Hematopoietic multipotent progenitor cell treated with erythropoietin and hydrocortisone succinate and interleukin-3 and kit ligand, for 15 days (in vitro differentiated cells): ENCODE data around the gene PISD.

Experiments used
- DNase-seq: peaks from one replicate; pipeline ENCODE4 v3.0.0-alpha.2; 2015; ENCODE audit warnings: low spot score

PISD gene

DNA sequence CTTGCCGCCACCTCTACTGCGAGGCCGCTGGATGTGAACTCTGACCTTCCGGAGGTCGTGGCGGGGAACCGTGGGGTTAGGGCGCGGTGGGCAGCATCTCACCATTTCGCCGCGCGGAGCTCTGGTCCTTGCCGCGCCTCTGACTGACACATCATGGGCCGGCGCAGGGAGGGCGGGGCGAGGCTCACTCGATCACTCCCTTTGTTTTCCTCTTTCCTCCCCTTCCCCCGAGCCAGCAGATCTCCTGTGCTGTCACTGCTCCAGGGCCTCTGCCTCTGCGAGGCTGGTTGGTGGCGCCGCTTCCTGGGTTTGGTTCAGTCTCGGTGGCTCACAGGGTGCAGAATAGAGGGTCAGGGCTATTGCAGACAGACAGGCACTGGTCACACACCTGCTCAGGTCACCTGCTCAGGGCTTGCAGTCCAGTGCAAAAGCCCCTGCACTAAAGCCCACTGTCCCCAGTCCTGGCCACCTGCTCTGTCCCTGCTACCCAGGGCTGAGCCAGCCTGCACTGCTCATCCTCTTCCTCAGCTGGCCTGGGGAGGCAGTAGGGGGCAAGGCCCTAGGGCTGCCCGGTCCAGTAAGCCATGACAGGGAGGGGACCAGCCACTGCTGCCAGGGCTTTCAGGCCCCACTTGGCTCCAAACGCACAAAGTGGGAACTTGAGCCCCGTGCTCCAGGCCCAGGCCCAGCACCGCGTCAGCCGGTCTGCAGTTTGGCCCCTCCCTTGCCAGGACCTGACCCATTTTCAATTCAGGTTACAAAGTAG lies 36.2 kb downstream of the PISD start:
- peak; percentile 51 for DNase-seq

- DNase-seq, result no peak
These were observed 36.8 kb downstream of the PISD start for GRCh38 chr22:31625257-31625640.

GRCh38 chr22:31623592-31624304 lies 38.3 kb downstream of the PISD start:
- DNase-seq, result no peak

- DNase-seq, result no peak
These were observed 39.0 kb downstream of the PISD start for GRCh38 chr22:31622980-31623379.

- no peak for DNase-seq
These were observed 40.4 kb downstream of the PISD start for GRCh38 chr22:31621507-31622124.

- no peak for DNase-seq
These were observed 41.1 kb downstream of the PISD start for GRCh38 chr22:31620756-31621480.

- no peak for DNase-seq
These were observed 42.3 kb downstream of the PISD start for GRCh38 chr22:31619611-31620300.

- DNase-seq, result no peak
These were observed 43.4 kb downstream of the PISD start for GRCh38 chr22:31618471-31619176.

DNA sequence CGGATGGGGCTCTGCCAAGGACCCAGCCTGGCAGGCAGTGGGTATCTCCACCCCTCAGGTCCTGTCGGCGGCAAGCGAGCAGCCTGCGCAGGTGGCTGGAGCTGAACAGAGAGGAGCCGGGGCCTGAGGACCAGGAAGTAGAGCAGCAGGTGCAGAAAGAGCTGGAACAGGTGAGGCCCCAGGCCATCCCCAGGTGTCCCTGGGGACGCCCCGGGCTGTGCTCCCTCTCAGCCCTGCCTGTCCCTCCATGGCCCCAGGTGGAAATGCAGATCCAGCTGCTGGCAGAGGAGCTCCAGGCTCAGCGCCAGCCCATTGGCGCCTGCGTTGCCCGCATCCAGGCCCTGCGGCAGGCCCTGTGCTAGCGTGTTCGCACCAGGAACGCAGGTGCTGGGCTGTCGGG lies 44.0 kb downstream of the PISD start:
- DNase-seq, result no peak

DNA sequence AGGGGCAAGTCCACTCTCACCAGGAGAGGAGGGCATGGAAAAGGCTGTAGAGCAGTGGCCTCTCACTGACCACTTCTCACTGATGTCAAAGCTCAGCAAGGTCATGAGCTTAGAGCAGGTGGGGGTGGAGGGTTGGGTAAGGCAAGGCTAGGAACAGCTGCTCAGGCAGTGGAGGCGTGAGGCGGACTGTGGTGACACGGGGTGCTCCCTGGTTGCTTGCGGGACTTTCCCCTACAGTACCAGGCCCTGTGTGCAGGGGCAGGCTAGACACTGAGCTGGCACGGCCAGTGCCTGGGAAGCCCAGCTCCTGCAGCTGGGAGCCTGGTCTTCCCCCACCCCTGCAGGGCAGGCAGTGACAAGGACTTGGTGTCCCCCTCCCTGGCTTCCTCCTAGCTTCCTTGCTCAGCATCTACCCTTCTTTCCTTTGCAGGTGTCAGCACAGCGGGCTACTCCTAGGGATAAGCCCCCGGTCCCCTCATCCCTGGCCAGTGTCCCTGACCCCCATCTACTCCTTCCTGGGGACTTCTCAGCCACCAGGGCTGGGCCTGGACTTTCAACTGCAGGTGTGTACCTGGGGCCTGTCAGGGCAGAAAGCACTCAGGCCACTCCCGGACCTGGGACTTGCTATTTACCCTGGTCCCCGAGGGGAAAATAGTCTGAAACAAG lies 45.6 kb downstream of the PISD start:
- DNase-seq, result no peak

- DNase-seq, result no peak
These were observed 46.1 kb downstream of the PISD start for GRCh38 chr22:31615940-31616314.

DNA sequence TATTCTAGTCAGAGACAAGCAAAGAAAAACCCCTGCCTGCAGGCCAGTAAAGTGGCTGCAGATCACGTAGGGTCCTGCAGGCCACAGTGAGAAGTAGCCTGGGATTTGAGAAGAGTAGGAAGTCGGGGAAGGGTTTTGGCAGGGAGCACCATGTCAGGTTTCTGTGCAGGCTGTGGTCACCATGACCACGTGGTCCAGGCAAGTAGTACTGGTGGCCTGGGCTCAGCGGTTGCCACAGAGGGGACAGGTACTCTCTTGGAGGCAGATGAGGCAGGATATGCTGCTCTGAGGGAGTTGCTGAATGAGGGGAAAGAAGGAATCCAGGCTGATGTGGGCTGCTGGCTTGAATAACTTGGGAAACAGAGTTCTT lies 46.5 kb downstream of the PISD start:
- no peak for DNase-seq

- no peak for DNase-seq
These were observed 47.1 kb downstream of the PISD start for GRCh38 chr22:31614781-31615490.

GRCh38 chr22:31613904-31614296 lies 48.1 kb downstream of the PISD start:
- DNase-seq, result no peak

DNA sequence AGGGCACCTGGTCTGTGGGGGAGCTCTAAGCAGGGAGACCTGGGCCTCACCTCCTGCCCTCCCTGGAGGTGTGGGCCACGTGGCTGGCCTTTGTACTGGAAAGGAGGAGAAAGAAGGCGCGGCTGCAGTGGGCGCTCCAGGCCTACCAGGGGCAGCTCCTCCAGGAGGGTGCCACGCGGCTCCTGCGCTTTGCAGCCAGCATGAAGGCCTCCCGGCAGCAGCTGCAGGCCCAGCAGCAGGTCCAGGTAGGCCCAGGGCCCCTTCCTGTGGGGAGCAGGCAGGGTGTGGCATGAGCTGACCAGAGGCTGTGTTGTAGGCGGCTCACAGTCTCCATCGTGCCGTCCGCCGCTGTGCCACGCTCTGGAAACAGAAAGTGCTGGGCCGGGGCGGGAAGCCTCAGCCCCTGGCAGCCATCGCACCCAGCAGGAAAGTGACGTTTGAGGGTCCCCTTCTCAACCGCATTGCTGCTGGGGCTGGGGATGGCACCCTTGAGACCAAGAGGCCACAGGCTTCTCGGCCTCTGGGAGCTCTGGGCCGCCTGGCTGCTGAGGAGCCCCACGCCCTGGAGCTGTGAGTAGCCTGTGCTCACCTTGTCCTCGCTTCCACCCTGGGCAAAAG lies 48.6 kb downstream of the PISD start:
- DNase-seq, result no peak

GRCh38 chr22:31612891-31613285 lies 49.1 kb downstream of the PISD start:
- no peak for DNase-seq

GRCh38 chr22:31611061-31611760 lies 50.8 kb downstream of the PISD start:
- no peak for DNase-seq

GRCh38 chr22:31610611-31611010 lies 51.4 kb downstream of the PISD start:
- no peak for DNase-seq

- no peak for DNase-seq
These were observed 52.3 kb downstream of the PISD start for GRCh38 chr22:31609716-31610115.
